Astrocyte (in vitro differentiated cells and primary cell): ENCODE results near the gene DLG1. TPM values are rescaled to one million over a fixed set of nuclear protein-coding genes. Genes with fewer than 3 reads are reported as not detected.

Experiments used
- DNase-seq: peaks from one replicate; pipeline ENCODE4 v3.0.0-alpha.2; 2010; ENCODE audit warnings: low read depth
- FAIRE-seq: peaks from 2 replicates; lab custom pipeline; 2011; peaks lifted over from hg19 to GRCh38; lab: Jason Lieb, UNC
- H2AFZ ChIP-seq: 2 replicates; pipeline ENCODE4 v1.6.0; 2012; ENCODE audit warnings: low read depth, low read length, inconsistent platforms
- H3K27ac ChIP-seq: 2 replicates; pipeline ENCODE4 v1.5.1; 2011; ENCODE audit warnings: low read depth, low read length, inconsistent platforms
- H3K27me3 ChIP-seq: 2 replicates; pipeline ENCODE4 v1.6.0; 2011; ENCODE audit warnings: low read length, inconsistent platforms; ENCODE audit not compliant: insufficient read depth
- H3K36me3 ChIP-seq: 2 replicates; pipeline ENCODE4 v1.5.1; 2011; ENCODE audit warnings: low read length, inconsistent platforms; ENCODE audit not compliant: insufficient read depth
- H3K4me1 ChIP-seq: 2 replicates; pipeline ENCODE4 v1.5.1; 2011; ENCODE audit warnings: low read length, inconsistent platforms; ENCODE audit not compliant: insufficient read depth
- H3K4me2 ChIP-seq: 2 replicates; pipeline ENCODE4 v1.6.0; 2012; ENCODE audit warnings: low read length, inconsistent platforms
- H3K4me3 ChIP-seq: 2 replicates; pipeline ENCODE4 v1.5.1; 2011; ENCODE audit warnings: low read depth, mild to moderate bottlenecking, low read length, inconsistent platforms; ENCODE audit not compliant: insufficient read depth
- H3K79me2 ChIP-seq: 2 replicates; pipeline ENCODE4 v1.6.0; 2012; ENCODE audit warnings: mild to moderate bottlenecking, low read length, inconsistent platforms; ENCODE audit not compliant: insufficient read depth
- H3K9ac ChIP-seq: 2 replicates; pipeline ENCODE4 v1.6.0; 2012; ENCODE audit warnings: mild to moderate bottlenecking, low read length, inconsistent platforms
- H3K9me3 ChIP-seq: 2 replicates; pipeline ENCODE4 v1.5.1; 2012; ENCODE audit warnings: low read depth, mild to moderate bottlenecking, low read length, inconsistent platforms; ENCODE audit not compliant: insufficient read depth
- H4K20me1 ChIP-seq: 2 replicates; pipeline ENCODE4 v1.6.0; 2012; ENCODE audit warnings: low read length, inconsistent platforms; ENCODE audit not compliant: insufficient read depth
- H3K27ac Mint-ChIP-seq: one replicate; pipeline ENCODE4 v1.8.0; 2021; ENCODE audit warnings: mild to moderate bottlenecking, mixed read lengths; ENCODE audit not compliant: unreplicated experiment
- H3K27me3 Mint-ChIP-seq: one replicate; pipeline ENCODE4 v1.8.0; 2021; ENCODE audit warnings: low read depth, mixed read lengths; ENCODE audit not compliant: unreplicated experiment
- H3K36me3 Mint-ChIP-seq: one replicate; pipeline ENCODE4 v1.8.0; 2021; ENCODE audit warnings: low read depth, mixed read lengths; ENCODE audit not compliant: unreplicated experiment
- H3K4me1 Mint-ChIP-seq: one replicate; pipeline ENCODE4 v1.8.0; 2021; ENCODE audit warnings: low read depth, mixed read lengths; ENCODE audit not compliant: unreplicated experiment
- H3K4me3 Mint-ChIP-seq: one replicate; pipeline ENCODE4 v1.8.0; 2021; ENCODE audit warnings: mild to moderate bottlenecking, moderate library complexity, mixed read lengths; ENCODE audit not compliant: unreplicated experiment
- H3K9me3 Mint-ChIP-seq: one replicate; pipeline ENCODE4 v1.8.0; 2021; ENCODE audit warnings: mild to moderate bottlenecking, mixed read lengths; ENCODE audit not compliant: unreplicated experiment
- CTCF ChIP-seq: IDR thresholded peaks from 2 replicates; pipeline ENCODE4 v1.5.1; 2011; ENCODE audit warnings: low read depth, mild to moderate bottlenecking, inconsistent platforms, low read length, moderate library complexity; ENCODE audit not compliant: insufficient read depth
- EZH2 ChIP-seq: IDR thresholded peaks from 2 replicates; pipeline ENCODE4 v1.6.1; 2012; ENCODE audit warnings: mild to moderate bottlenecking, low read length, inconsistent platforms; ENCODE audit not compliant: insufficient read depth
- total RNA-seq: library from RNA; stranded (reverse); gene quantifications from 2 replicates; pipeline ENCODE4 v1.2.1, GENCODE V29; 2021

Gene DLG1
- total RNA-seq, 1 donor from 2014 or later, result 210 TPM

GRCh38 chr3:197001972-197002700 is 296.3 kb downstream of the DLG1 start:
- peaks cover 5% of the 10 kb centered on the region for H3K9me3 Mint-ChIP-seq
- no peak overlapping the region for H3K27ac ChIP-seq
- H3K27me3 ChIP-seq, result no peaks in the 10 kb centered on the region
- peak overlapping the region; percentile 85 for H3K4me2 ChIP-seq
- H3K4me3 ChIP-seq, result peak overlapping the region; percentile 37
- H3K9ac ChIP-seq, result peak overlapping the region; percentile 68
- peak overlapping the region; percentile 76 for H3K4me3 Mint-ChIP-seq
- H3K36me3 ChIP-seq, result no peaks in the 10 kb centered on the region
- FAIRE-seq (no peak), DNase-seq (no peak)
- H2AFZ ChIP-seq, result peak overlapping the region; percentile 69
- no peaks in the 10 kb centered on the region for H4K20me1 ChIP-seq
- H3K9me3 ChIP-seq, result no peaks in the 10 kb centered on the region
- H3K36me3 Mint-ChIP-seq, result peaks cover 4% of the 10 kb centered on the region
- H3K79me2 ChIP-seq, result no peaks in the 10 kb centered on the region
- H3K27me3 Mint-ChIP-seq, result peaks cover 26% of the 10 kb centered on the region
- peaks cover 2% of the 10 kb centered on the region for H3K4me1 Mint-ChIP-seq
- H3K4me1 ChIP-seq, result peaks cover 5% of the 10 kb centered on the region
- no peak for TF ChIP-seq CTCF
- no peak for TF ChIP-seq EZH2
- no peak overlapping the region for H3K27ac Mint-ChIP-seq

GRCh38 chr3:197001106-197001971 is 297.1 kb downstream of the DLG1 start:
- TF ChIP-seq EZH2 (no peak), CTCF (no peak)
- Histone ChIP-seq H3K27ac (no peak overlapping the region), H3K9ac (peak overlapping the region; percentile 68), H3K4me1 (peaks cover 5% of the 10 kb centered on the region), H3K79me2 (no peaks in the 10 kb centered on the region), H4K20me1 (no peaks in the 10 kb centered on the region), H3K4me2 (peak overlapping the region; percentile 85), H2AFZ (peak overlapping the region; percentile 69), H3K4me3 (no peak overlapping the region), H3K9me3 (no peaks in the 10 kb centered on the region), H3K27me3 (no peaks in the 10 kb centered on the region), H3K36me3 (no peaks in the 10 kb centered on the region)
- FAIRE-seq (no peak), DNase-seq (no peak)
- peaks cover 27% of the 10 kb centered on the region for H3K27me3 Mint-ChIP-seq
- H3K4me3 Mint-ChIP-seq, result peak overlapping the region; percentile 76
- peaks cover 4% of the 10 kb centered on the region for H3K36me3 Mint-ChIP-seq
- H3K4me1 Mint-ChIP-seq, result peaks cover 2% of the 10 kb centered on the region
- H3K27ac Mint-ChIP-seq, result no peak overlapping the region
- H3K9me3 Mint-ChIP-seq, result peaks cover 5% of the 10 kb centered on the region
